K562 (cell line): ENCODE measurements around the gene BMF. TPM values are rescaled to one million over a fixed set of nuclear protein-coding genes. Genes with fewer than 3 reads are reported as not detected.

ENCODE experiments used
- ATAC-seq: fragments of 200-7000 bp; cut with Tn5 transposase; 3 replicates; pipeline ENCODE4 v1.9.1; 2020; ENCODE audit warnings: moderate library complexity
- BruUV-seq: library from RNA; stranded (reverse); fragments of 400-500 nt; replicated peaks from 2 replicates; lab custom pipeline; 2021; lab: Mats Ljungman, UMichigan
- CTCF ChIA-PET: fragments of 300-600 bp; formaldehyde crosslinking; extraction: SDS; loops from one replicate; lab custom pipeline; 2021; ENCODE audit warnings: low intra/inter-chr PET ratio; lab: Yijun Ruan, JAX
- POLR2A ChIA-PET: fragments of 300-600, 350-650 bp; sonication (Branson Sonifier 250); formaldehyde crosslinking; extraction: SDS; loops from one replicate; lab custom pipeline; 2021; ENCODE audit warnings: antibody characterized with exemption, inconsistent platforms; lab: Yijun Ruan, JAX
- DNase-seq, 4 experiments: peaks; one replicate each; pipeline versions ENCODE4 v3.0.0 to v3.0.0-alpha.2; 2011 to 2018; ENCODE audit warnings: low spot score in 3 of 4, mixed read lengths in 3 of 4; ENCODE audit errors: extremely low read depth in 1 of 4
- FAIRE-seq: peaks from 2 replicates; lab custom pipeline; 2011; peaks lifted over from hg19 to GRCh38; lab: Jason Lieb, UNC
- H2AFZ ChIP-seq: 2 replicates; pipeline ENCODE4 v1.6.0; 2011; ENCODE audit warnings: low read depth, low read length, control low read depth, inconsistent platforms
- H3K27ac ChIP-seq: fragments of 200-600 bp; 3 replicates; pipeline ENCODE4 v1.8.0; 2011; ENCODE audit warnings: low read depth, mild to moderate bottlenecking, control low read depth, inconsistent platforms, low read length, moderate library complexity, mixed read lengths; ENCODE audit errors: extremely low read depth
- H3K27me3 ChIP-seq, 2 experiments: fragments of 300-600 bp in 1 of 2; 2 replicates in 1 of 2; 3 replicates in 1 of 2; pipeline versions ENCODE4 v1.6.0 to v1.8.0; 2011; ENCODE audit warnings: inconsistent platforms in 2 of 2, low read length in 2 of 2, mild to moderate bottlenecking in 1 of 2, mixed read lengths in 1 of 2, moderate library complexity in 1 of 2; ENCODE audit not compliant: control insufficient read depth in 2 of 2, insufficient read depth in 2 of 2
- H3K36me3 ChIP-seq: fragments of 300-600 bp; 3 replicates; pipeline ENCODE4 v1.8.0; 2011; ENCODE audit warnings: mild to moderate bottlenecking, low read length, inconsistent platforms; ENCODE audit not compliant: control insufficient read depth, insufficient read depth
- H3K4me1 ChIP-seq, 2 experiments: fragments of 200-600 bp in 1 of 2; replicated peaks in 1 of 2; 2 replicates in 1 of 2; 3 replicates in 1 of 2; pipeline versions ENCODE4 v1.5.1 to v1.8.0; 2011; ENCODE audit warnings: inconsistent platforms in 2 of 2, low read length in 2 of 2, mild to moderate bottlenecking in 1 of 2, mixed read lengths in 1 of 2, moderate library complexity in 1 of 2; ENCODE audit not compliant: control insufficient read depth in 2 of 2, insufficient read depth in 2 of 2
- H3K4me2 ChIP-seq: 2 replicates; pipeline ENCODE4 v1.6.1; 2011; ENCODE audit warnings: low read length, control low read depth, inconsistent platforms, mixed read lengths; ENCODE audit not compliant: insufficient read depth
- H3K4me3 ChIP-seq: fragments of 200-600 bp; sonication (generic), shearing (Covaris generic); 2 replicates; pipeline ENCODE4 v1.5.1; 2016; ENCODE audit warnings: control low read depth, inconsistent platforms
- H3K79me2 ChIP-seq: fragments of 200-600 bp; 3 replicates; pipeline ENCODE4 v1.8.0; 2011; ENCODE audit warnings: low read length, inconsistent platforms; ENCODE audit not compliant: control insufficient read depth, insufficient read depth
- H3K9ac ChIP-seq, 2 experiments: 2 replicates each; pipeline versions ENCODE4 v1.6.0 to v1.6.1; 2011; ENCODE audit warnings: low read depth in 2 of 2, low read length in 2 of 2, control low read depth in 1 of 2, inconsistent platforms in 1 of 2, mild to moderate bottlenecking in 1 of 2, mixed read lengths in 1 of 2; ENCODE audit not compliant: insufficient read depth in 1 of 2
- H3K9me1 ChIP-seq: one replicate; pipeline ENCODE4 v1.6.0; 2011; ENCODE audit warnings: inconsistent platforms, mild to moderate bottlenecking, low read length, moderate library complexity; ENCODE audit not compliant: control insufficient read depth, insufficient read depth
- H3K9me3 ChIP-seq: replicated peaks from 2 replicates; pipeline ENCODE4 v1.5.1; 2011; ENCODE audit warnings: low read depth, low read length, inconsistent platforms; ENCODE audit not compliant: control insufficient read depth, insufficient read depth
- H4K20me1 ChIP-seq: replicated peaks from 2 replicates; pipeline ENCODE4 v1.6.1; 2011; ENCODE audit warnings: low read length, inconsistent platforms, mixed read lengths; ENCODE audit not compliant: control insufficient read depth, insufficient read depth
- CEBPG ChIP-seq, 3 experiments: fragments of 200-800 bp in 1 of 3; sonication (Bioruptor generic) in 1 of 3; sonication (generic) in 1 of 3; formaldehyde crosslinking in 1 of 3; IDR thresholded peaks in 2 of 3; conservative IDR thresholded peaks in 1 of 3; 2 replicates each; pipeline versions ENCODE4 v1.6.1 to v1.8.0; 2016 to 2022; ENCODE audit warnings: missing compliant biosample characterization in 2 of 3, missing genetic modification characterization in 2 of 3, mild to moderate bottlenecking in 1 of 3, missing genetic modification reagents in 1 of 3
- CHD2 ChIP-seq: IDR thresholded peaks from 2 replicates; pipeline ENCODE4 v1.6.1; 2011; ENCODE audit warnings: low read depth, low read length
- DACH1 ChIP-seq: fragments of 450-650 bp; IDR thresholded peaks from 2 replicates; pipeline ENCODE4 v1.6.1; 2018; ENCODE audit not compliant: partially characterized antibody
- ETV6 ChIP-seq, 3 experiments: fragments of 150-350 bp in 1 of 3; sonication (generic) in 1 of 3; formaldehyde crosslinking in 1 of 3; IDR thresholded peaks; 2 replicates each; pipeline versions ENCODE4 v1.6.1 to v1.8.0; 2014 to 2022; ENCODE audit warnings: borderline replicate concordance in 2 of 3, low read depth in 2 of 3, antibody characterized with exemption in 1 of 3, low read length in 1 of 3, mild to moderate bottlenecking in 1 of 3, missing genetic modification reagents in 1 of 3
- MECOM ChIP-seq: fragments of 250-450 bp; sonication (Bioruptor Pico); IDR thresholded peaks from 2 replicates; pipeline ENCODE4 v1.8.0; 2022; ENCODE audit warnings: inconsistent platforms
- PHF20 ChIP-seq: fragments of 450-650 bp; IDR thresholded peaks from 2 replicates; pipeline ENCODE4 v1.6.1; 2018; ENCODE audit not compliant: partially characterized antibody
- SAFB ChIP-seq: fragments of 200-400 bp; formaldehyde crosslinking; IDR thresholded peaks from 2 replicates; pipeline ENCODE4 v1.6.1; 2017; ENCODE audit warnings: low read depth, low read length, borderline replicate concordance
- ZKSCAN1 ChIP-seq: fragments of 150-350 bp; IDR thresholded peaks from 2 replicates; pipeline ENCODE4 v1.6.1; 2016; ENCODE audit warnings: low read depth, low read length
- ZNF212 ChIP-seq: fragments of 450-650 bp; formaldehyde crosslinking; IDR thresholded peaks from 2 replicates; pipeline ENCODE4 v1.4.0; 2020; ENCODE audit warnings: mild to moderate bottlenecking
- ZNF282 ChIP-seq: sonication (generic); formaldehyde crosslinking; IDR thresholded peaks from 2 replicates; pipeline ENCODE4 v1.8.1; 2023; ENCODE audit warnings: missing genetic modification reagents
- ZNF551 ChIP-seq: fragments of 250-450 bp; sonication (Bioruptor Pico); IDR thresholded peaks from 2 replicates; pipeline ENCODE4 v1.5.0; 2021; ENCODE audit warnings: mild to moderate bottlenecking, moderate library complexity
- WGBS: fragments of 100-300 bp; shearing (Covaris generic); methylation state at CpG from one replicate; pipeline ENCODE4 v1.1.6; 2016; ENCODE audit warnings: low coverage, mixed read lengths; ENCODE audit not compliant: insufficient coverage; ENCODE audit errors: missing lambda C conversion rate; 5-methylcytosine and 5-hydroxymethylcytosine counted together
- in situ Hi-C: fragments of 300-500 bp; cut with MboI; formaldehyde crosslinking; loops from 4 replicates; pipeline ENCODE4 v1.15.0; 2018; ENCODE audit warnings: inconsistent platforms, mixed read lengths
- intact Hi-C: fragments of 100-400 bp; cut with micrococcal nuclease; formaldehyde crosslinking; loops from 2 replicates; pipeline ENCODE4 v1.14.2; 2022
- polyA plus RNA-seq, 8 experiments: library from polyadenylated mRNA; depleted of rRNA in 4 of 8; stranded (reverse) in 5 of 8; unstranded in 3 of 8; fragments of >200 nt; fragmentation: Nextera tagmentation in 2 of 8; fragmentation: Illumina TruSeq in 1 of 8; extraction: Ambion mirVana in 2 of 8; extraction: Trizol in 1 of 8; gene quantifications; 2 replicates each; pipeline versions ENCODE4 v1.2.1 to v1.2.3, GENCODE V29; 2011 to 2014; ENCODE audit warnings: inconsistent platforms in 1 of 8, missing spikeins in 1 of 8
- total RNA-seq, 7 experiments: library from RNA; depleted of rRNA in 6 of 7; stranded (reverse); fragments of >200 nt in 6 of 7; fragmentation: Illumina TruSeq in 2 of 7; extraction: Trizol in 2 of 7; gene quantifications; 2 replicates each; pipeline versions ENCODE4 v1.2.1 to v1.2.3, GENCODE V29; 2011 to 2021; ENCODE audit warnings: low replicate concordance in 1 of 7
- TF ChIP-seq, protein P1 (sequence below): fragments of 200-800 bp; sonication (Bioruptor generic); IDR thresholded peaks from 2 replicates; pipeline ENCODE4 v1.6.1; 2016; ENCODE audit warnings: missing genetic modification characterization, missing compliant biosample characterization
- TF ChIP-seq, protein P2 (sequence below): IDR thresholded peaks from 2 replicates; pipeline ENCODE4 v1.6.1; 2014; ENCODE audit warnings: antibody characterized with exemption
- TF ChIP-seq, protein P3 (sequence below): fragments of 250-450 bp; sonication (Bioruptor Pico); IDR thresholded peaks from 2 replicates; pipeline ENCODE4 v1.8.0; 2022; ENCODE audit warnings: inconsistent platforms

The BMF gene
- total and polyA plus RNA-seq, 9 of the 15 experiments (the other 6 are each of a cell fraction or from before 2014, with no cell fraction given) = 0.25 to 0.91 (median 0.59) TPM; not detected in 2

DNA sequence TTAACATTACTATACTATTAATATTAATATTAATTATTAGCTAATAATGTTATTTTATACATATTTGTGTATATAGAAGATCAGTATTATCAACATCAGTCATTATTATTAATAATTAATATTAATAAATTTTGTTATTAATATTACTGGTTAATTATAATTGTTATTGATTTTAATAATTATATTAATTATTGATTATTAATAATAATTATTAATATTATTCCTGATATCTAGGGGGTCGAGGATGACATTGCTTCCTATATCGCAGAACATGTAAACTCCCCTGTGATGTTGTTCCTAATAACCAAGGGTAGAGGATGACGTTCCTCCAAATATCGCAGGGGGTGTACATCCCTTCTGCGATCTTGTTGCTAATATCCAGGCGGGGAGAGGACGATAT lies 17.3 kb upstream of the BMF start:
- DNase-seq = no peak
- TF ChIP-seq ZKSCAN1 (no peak), ETV6 (IDR thresholded peaks at IDR 0.05; ENCODE audit: borderline replicate concordance in 1 of 2, low read depth in 2 of 2, low read length in 1 of 2) (no peak), ETV6 (CRISPR knock-in tag; IDR thresholded peaks at IDR 0.05; ENCODE audit: borderline replicate concordance) (no peak), ZNF212 (CRISPR knock-in tag) (no peak), ZNF282 (CRISPR knock-in tag) (no peak), DACH1 (peak; percentile 35), ZNF551 (CRISPR knock-in tag) (no peak), MECOM (no peak), CHD2 (no peak), SAFB (peak; percentile 75), CEBPG (CRISPR knock-in tag; IDR thresholded peaks at IDR 0.05) (no peak), CEBPG (tag; conservative IDR thresholded peaks at IDR 0.05 in 1 of 2, IDR thresholded peaks at IDR 0.05 in 1 of 2) (no peak), PHF20 (no peak)
- TF ChIP-seq, protein P1, sequence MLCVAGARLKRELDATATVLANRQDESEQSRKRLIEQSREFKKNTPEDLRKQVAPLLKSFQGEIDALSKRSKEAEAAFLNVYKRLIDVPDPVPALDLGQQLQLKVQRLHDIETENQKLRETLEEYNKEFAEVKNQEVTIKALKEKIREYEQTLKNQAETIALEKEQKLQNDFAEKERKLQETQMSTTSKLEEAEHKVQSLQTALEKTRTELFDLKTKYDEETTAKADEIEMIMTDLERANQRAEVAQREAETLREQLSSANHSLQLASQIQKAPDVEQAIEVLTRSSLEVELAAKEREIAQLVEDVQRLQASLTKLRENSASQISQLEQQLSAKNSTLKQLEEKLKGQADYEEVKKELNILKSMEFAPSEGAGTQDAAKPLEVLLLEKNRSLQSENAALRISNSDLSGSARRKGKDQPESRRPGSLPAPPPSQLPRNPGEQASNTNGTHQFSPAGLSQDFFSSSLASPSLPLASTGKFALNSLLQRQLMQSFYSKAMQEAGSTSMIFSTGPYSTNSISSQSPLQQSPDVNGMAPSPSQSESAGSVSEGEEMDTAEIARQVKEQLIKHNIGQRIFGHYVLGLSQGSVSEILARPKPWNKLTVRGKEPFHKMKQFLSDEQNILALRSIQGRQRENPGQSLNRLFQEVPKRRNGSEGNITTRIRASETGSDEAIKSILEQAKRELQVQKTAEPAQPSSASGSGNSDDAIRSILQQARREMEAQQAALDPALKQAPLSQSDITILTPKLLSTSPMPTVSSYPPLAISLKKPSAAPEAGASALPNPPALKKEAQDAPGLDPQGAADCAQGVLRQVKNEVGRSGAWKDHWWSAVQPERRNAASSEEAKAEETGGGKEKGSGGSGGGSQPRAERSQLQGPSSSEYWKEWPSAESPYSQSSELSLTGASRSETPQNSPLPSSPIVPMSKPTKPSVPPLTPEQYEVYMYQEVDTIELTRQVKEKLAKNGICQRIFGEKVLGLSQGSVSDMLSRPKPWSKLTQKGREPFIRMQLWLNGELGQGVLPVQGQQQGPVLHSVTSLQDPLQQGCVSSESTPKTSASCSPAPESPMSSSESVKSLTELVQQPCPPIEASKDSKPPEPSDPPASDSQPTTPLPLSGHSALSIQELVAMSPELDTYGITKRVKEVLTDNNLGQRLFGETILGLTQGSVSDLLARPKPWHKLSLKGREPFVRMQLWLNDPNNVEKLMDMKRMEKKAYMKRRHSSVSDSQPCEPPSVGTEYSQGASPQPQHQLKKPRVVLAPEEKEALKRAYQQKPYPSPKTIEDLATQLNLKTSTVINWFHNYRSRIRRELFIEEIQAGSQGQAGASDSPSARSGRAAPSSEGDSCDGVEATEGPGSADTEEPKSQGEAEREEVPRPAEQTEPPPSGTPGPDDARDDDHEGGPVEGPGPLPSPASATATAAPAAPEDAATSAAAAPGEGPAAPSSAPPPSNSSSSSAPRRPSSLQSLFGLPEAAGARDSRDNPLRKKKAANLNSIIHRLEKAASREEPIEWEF (CRISPR knock-in tag) = peak; percentile 88
- TF ChIP-seq, protein P2, sequence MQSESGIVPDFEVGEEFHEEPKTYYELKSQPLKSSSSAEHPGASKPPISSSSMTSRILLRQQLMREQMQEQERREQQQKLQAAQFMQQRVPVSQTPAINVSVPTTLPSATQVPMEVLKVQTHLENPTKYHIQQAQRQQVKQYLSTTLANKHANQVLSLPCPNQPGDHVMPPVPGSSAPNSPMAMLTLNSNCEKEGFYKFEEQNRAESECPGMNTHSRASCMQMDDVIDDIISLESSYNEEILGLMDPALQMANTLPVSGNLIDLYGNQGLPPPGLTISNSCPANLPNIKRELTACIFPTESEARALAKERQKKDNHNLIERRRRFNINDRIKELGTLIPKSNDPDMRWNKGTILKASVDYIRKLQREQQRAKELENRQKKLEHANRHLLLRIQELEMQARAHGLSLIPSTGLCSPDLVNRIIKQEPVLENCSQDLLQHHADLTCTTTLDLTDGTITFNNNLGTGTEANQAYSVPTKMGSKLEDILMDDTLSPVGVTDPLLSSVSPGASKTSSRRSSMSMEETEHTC = no peak
- TF ChIP-seq, protein P3, sequence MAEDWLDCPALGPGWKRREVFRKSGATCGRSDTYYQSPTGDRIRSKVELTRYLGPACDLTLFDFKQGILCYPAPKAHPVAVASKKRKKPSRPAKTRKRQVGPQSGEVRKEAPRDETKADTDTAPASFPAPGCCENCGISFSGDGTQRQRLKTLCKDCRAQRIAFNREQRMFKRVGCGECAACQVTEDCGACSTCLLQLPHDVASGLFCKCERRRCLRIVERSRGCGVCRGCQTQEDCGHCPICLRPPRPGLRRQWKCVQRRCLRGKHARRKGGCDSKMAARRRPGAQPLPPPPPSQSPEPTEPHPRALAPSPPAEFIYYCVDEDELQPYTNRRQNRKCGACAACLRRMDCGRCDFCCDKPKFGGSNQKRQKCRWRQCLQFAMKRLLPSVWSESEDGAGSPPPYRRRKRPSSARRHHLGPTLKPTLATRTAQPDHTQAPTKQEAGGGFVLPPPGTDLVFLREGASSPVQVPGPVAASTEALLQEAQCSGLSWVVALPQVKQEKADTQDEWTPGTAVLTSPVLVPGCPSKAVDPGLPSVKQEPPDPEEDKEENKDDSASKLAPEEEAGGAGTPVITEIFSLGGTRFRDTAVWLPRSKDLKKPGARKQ (CRISPR knock-in tag) = no peak

More for the DNA sequence above, 17.3 kb upstream of the BMF start:
- no peaks in the 10 kb centered on the region for H3K9me3 ChIP-seq
- H3K4me2 ChIP-seq = no peak overlapping the region
- no peak overlapping the region for H3K4me3 ChIP-seq
- H3K9me1 ChIP-seq = peaks cover 2% of the 10 kb centered on the region
- no peak overlapping the region for H3K9ac ChIP-seq
- ATAC-seq = no peak
- no TSS peak for BruUV-seq
- intact Hi-C loops = no loop called here
- H3K27me3 ChIP-seq = peaks cover 0 to 18% of the 10 kb centered on the region in 2 experiments; a peak in 4 of 5 replicates
- no peak for FAIRE-seq
- in situ Hi-C loops = no loop called here
- H3K79me2 ChIP-seq = no peaks in the 10 kb centered on the region
- CTCF ChIA-PET = interaction anchor here (0.6 kb wide), 1 partner anchor 94 kb away, joined by 9 read pairs; no protein-coding TSS in a partner anchor
- no peaks in the 10 kb centered on the region; a peak in 1 of 5 replicates for H3K4me1 ChIP-seq
- no peaks in the 10 kb centered on the region; the same call in 1 of the 2 replicates for H4K20me1 ChIP-seq
- WGBS = 53% methylated on average over 7 of the region's 7 CpGs
- POLR2A ChIA-PET = no interaction called here
- no peak overlapping the region for H3K27ac ChIP-seq
- no peaks in the 10 kb centered on the region for H3K36me3 ChIP-seq
- no peak overlapping the region for H2AFZ ChIP-seq
